GM19193 (cell line): ENCODE results near the gene NXPH3.

ENCODE experiments used
- POLR2A ChIP-seq: IDR thresholded peaks from 4 replicates; pipeline ENCODE4 v1.6.1; 2011; ENCODE audit not compliant: insufficient read depth, insufficient read length; ENCODE audit errors: extremely low read depth

NXPH3 gene

DNA sequence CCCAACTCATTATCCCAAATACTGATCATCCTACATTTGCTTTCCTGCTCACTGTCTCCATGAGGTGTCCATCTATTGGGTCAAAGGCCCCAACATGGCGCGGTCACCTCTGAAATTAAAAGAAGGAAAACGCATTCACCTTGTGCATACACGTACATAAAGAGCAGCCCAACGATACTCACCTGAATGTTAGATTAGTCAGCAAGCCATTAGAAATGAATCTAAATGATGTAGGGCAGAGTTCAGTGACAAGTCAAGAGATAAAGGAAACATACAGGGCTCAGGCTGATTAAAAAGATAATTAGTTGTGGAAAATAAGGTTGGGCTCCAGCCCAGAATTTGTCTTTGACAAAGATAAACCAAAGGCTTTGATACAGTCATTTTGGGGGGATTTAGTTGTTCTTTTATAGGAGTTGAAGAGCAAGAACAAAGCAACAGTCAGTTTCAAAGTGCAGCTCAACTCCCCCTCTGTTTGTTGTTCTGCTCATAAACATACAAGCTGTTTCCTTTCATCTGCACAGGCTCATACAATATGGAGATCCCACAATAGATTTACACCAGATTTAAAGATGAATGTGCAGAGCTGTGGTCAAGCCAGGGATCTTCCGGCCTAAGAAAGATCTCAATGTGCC is 21.1 kb downstream of the NXPH3 start:
- no peak for TF ChIP-seq POLR2A

DNA sequence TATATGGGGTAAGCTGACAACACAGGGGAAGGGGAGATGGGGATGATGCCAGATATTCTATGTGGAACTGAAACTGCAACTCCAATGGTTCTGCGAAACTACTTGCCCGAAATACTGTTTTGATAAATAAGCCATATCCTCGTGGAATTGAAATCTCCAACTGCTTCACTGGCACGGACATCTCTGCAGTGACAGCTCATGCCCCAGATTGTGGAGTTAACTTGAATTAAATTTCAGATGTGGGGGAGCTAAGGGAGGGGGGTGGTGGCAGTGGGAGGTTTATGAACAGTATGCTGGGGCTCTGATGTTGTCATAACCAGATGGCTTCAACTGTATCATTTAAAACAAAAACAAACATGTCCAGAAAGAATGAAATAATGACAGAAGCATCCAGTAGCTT is 21.8 kb downstream of the NXPH3 start:
- TF ChIP-seq POLR2A: no peak

DNA sequence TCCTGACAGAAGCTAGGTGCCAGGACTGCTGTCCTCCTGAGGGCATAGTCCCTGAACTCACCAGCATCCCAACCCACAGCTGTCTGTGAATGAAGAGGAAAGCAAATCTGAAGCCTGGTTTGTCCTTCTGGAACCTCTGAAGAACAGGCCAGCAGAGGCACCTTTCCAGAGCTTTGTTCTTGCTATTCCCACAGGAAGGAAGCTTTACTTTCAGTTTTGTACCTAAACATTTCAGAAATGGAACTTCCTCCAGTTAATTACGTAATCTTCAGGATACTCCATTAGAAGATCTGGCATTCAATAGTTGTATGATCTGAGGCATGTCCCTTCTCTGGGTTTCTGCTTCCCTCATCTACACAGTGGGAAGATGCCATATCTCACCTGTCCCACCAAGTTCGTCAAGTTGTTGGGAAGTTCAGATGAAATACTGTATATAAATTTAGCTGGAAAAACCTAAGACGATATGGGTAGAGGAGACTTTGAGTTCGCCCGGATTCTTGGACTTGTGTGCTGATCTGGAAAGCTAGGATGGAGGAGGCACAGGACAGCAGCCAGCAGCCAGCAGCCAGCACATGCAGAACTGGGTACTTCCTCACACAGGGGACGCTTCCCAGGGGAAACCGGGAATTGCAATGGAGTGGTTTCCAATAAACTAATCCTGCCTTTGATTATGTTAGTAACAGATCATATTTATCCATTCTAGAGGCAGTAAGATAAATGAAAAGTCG is 22.4 kb downstream of the NXPH3 start:
- no peak for TF ChIP-seq POLR2A

DNA sequence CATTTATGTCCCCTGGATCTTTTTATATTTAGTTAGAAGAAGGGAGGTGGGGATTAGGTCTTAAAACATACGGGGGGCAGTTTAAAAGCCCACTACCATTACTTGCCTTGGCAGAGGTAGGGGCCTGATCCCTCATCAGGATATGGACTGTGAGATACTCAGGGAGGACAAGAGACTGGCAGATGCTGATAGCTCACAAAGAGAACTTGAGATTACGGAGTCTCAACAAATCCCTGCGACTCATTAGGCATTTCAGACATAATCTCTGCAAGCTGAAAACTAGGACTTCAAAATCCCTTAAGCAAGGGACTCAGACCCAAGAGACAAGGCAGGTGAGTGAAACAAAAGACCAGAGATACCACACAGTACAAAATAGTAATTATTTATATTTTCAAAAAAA is 23.2 kb downstream of the NXPH3 start:
- TF ChIP-seq POLR2A: no peak

DNA sequence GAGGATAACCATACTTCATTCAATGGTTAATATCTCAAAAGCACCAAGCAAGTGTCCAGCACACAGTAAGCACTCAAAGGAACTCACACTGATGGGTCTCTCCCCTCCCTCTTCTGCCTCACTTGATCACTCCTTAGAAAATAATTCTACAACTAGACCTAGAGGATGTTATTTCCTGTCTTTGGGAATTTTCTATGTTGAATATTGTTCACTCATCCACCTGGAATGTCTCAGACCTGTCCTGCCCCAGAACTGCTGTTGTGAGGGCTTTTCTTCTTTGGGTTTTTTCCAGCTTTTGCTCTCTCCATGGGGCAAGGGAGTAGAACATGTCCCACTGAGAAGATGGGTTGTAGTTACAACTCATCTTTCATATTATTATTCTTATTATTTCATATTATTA is 25.3 kb downstream of the NXPH3 start:
- TF ChIP-seq POLR2A: no peak

DNA sequence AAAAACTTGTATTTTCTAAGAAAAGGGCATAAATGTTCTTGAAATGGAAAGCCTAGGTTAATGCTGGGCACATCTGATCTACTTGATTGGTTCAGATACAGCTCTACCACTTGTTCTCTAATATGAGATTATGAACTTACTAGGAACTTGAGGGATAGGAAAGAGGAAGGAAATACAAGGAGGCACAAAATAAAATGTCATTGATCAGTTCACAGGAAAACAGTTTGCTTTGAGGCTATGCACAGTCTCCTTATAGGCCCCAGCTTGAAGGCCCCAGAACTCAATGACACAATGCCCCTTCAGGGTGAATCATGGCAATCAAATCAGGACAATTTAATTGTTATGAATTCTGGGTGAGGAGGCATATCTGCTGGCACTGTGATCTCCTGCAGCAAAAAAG is 27.1 kb downstream of the NXPH3 start:
- no peak for TF ChIP-seq POLR2A

DNA sequence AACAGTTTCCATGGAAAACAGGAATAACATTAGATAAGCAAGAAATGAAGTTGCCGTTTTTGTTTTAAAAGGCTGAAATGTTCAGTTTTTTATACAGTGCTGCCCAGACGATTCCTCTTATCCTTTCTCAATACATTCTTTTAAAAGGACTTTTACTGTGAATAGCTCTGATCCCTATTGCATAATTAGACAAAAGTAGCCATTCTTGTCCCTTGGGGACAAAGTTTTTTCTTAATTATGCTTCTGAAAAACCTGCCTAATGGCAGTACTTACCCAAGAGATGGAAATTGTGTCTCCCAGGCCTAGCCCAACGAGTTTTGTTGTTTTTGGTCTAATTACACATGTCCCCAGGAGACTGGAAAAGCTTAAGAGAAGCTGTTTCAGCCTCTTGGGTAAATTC is 27.6 kb downstream of the NXPH3 start:
- TF ChIP-seq POLR2A: no peak

DNA sequence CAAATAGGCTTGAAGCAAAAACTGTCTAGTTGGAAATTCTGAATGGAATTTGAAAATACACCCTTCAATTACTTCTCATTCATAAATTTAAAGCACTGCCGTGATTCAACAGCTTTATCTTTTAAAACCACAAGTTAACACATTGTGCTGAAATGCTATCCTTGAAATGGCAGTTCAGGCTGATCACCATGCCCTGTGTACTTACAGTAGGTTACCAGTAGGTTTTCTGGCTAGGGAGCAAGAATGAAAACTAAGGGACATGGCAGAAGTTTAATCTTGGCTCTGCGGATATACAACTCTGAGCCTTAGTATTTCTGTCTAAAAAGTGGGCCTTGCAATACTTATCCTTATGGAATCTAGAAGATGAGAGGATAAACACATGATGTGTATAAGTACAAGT is 28.0 kb downstream of the NXPH3 start:
- TF ChIP-seq POLR2A: no peak

DNA sequence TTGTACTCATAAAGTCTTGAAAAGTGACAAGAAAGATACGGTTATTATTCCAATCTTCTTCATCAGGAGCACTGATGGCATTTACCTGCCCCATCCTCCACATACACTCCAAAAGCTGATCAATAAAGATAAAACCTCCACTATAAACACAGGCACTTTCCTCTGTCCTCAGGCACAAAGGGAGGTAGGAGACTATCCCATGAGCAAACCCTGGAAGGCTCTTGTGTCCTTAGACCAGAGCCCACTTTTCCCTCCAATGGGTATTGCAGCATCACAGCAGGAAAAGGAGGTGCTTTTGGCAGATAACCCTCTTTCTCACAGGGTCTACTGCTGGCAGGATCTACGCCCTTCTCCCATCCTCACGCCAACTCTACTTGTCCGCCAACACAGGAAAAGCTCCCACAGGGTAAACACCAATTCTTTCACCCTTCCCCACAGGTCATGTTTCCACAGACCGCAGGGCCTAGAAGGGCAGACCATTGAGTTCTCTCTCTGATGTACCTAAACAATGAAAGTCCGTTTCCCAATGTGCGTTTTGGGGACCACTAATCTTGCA is 28.7 kb downstream of the NXPH3 start:
- TF ChIP-seq POLR2A: no peak

DNA sequence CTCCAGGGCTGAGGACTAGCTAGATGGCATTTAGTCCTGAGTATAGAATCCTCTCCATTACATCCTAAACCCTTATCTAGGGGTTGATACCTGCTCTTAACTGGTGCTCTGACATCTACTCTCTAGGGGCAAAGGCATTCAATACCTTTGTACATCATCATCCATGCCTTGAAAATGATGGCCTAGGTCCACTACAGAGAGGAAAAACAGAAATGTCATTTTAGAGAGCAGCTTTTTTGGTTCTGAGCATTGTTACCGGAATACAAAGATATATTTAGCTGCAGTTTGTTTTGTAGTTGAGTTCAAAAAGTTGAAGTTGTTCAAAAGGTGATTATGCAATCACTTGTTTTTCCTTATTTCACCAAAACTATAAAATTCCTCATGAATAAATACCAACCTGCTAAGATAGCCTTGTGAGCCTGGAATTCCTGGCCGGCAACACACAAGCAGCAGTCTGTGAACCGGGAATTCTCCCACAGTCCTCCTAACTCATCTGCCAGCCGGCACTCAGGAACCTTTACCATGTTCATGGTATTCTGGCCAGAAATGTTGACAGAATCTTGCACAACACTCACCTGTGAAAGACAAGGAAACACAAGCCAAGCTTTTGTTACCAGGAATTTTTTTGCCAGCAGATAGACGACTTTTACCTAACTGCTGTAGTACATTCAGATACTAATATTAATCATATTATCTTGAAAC is 35.4 kb downstream of the NXPH3 start:
- TF ChIP-seq POLR2A: no peak

DNA sequence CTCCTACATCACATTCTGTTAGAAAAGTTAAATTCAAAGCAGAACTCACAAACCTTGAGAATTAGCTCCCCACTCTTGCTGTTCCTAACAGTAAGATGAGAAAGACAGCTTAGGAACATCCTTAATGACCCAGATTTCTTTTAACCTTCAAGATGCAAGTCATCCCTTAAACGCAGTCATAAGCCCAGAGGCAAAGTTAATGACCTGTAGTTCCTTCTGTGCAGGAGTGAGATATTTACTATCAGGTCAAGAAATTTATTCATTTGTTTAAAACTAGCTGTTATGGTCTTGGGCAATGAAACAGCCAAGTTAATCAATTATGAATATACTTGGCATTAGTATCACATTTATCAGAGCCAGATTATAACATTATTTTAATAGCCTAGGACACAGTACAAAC is 37.1 kb downstream of the NXPH3 start:
- TF ChIP-seq POLR2A: no peak

DNA sequence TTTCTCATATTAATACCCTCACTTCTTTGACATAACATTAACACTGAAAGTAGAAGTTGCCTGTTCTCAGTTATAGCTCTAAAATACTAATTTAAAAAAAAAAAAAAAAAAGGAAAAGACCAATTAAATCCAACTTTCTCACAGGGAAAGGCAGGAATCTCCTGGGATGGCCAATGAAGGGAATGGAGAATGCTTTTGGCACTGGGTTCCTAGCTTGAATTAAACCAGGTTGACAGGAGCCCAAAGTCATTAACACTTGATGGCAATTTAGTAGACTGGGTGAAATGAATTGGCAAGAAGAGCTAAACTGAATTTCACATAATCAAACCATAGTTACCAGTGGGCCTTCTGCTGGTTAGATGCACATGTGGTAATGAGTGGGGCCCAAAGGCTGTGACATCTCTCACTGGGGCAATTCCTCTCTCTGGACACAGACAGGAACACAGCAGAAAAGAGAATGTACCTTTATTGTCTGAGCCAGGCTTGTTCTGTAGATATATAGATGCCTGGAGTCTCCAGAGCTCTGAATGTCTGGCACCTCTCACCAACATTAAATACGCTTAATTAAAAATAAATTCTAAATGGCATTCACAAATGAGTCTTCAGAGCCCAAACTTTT is 37.6 kb downstream of the NXPH3 start:
- TF ChIP-seq POLR2A: no peak

DNA sequence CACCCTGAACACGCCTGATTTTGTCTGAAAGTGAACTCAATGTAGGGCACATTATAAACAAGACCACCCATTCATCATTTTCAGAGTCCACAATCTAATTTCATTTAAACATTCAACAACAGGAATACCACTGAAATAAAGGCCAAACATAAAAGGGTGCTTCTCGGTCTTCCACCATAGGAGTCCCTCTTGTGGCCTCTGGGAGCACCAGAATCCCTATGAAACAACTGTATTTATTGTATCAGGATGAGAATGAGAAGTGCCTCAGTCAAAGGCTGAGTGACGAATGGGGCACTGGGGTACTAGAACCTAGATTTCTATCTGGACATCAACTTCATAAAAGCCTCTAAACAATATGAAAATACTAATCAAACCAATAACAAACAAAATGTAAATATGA is 40.4 kb downstream of the NXPH3 start:
- no peak for TF ChIP-seq POLR2A

DNA sequence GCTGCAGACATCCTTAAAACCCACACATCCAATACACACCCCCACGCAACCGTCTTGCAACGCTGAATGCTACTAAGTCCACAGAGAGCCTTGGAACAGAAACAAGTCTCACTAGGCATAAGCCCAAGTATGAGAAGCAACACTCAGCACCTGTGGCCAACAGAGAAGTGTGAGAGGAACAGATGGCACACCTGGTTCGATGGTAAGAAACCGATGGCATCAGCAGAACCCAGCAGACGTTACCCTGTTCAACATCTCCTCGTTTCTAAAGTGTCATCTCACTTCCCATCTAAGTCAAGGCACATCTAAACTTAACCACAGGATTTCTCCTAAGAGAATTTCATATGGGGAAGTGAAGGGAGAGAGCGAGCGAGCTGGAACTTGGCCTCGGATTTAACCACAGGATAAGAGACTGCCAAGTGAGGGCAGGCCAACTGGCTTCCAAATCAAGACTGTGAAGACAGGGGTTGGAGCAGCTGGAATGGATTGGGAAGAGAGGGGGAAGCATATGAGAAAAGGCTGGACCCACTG is 41.0 kb downstream of the NXPH3 start:
- TF ChIP-seq POLR2A: no peak

DNA sequence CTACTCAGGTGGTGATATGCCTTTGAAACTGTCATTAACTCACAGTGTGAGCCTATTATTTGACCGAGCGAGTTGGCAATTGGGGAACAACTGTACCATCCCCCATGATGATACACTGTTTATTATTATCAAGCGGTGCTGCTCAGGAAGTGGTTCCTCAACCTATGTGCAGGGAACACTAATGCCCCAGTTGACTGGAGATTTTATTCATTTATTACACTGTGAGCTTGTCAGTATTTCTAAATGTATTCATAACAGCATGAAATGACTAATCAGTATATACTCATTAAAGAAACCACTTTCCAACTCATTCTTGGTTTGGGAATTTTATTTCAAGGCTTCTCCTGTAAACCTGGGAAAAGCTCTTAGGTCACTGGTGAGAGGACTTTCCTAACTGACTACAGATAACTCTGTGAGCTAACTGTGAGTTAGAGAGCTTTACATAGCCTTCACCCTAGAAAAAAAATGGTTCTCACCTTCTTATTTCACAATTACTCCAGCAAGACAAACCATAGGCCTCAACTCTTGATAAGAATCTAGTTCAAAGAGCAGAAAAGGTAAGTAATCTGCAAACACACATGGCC is 42.4 kb downstream of the NXPH3 start:
- no peak for TF ChIP-seq POLR2A
